ENCODE measurements around the gene GSN. TPM values are rescaled to one million over a fixed set of nuclear protein-coding genes. Genes with fewer than 3 reads are reported as not detected.

GSN gene
- total and polyA plus RNA-seq, 9 of the 15 experiments (the other 6 are each of a cell fraction or from before 2014, with no cell fraction given), result 0.39 to 16.6 (median 8.2) TPM

- TF ChIP-seq ELK3 (CRISPR knock-in tag; IDR thresholded peaks at IDR 0.05), result no peak
- no peak for TF ChIP-seq HMBOX1 (IDR thresholded peaks at IDR 0.05)
- no peak for TF ChIP-seq GTF3C2 (IDR thresholded peaks at IDR 0.05; ENCODE audit: borderline replicate concordance, extremely low read depth, insufficient read length)
- TF ChIP-seq VEZF1 (CRISPR knock-in tag; IDR thresholded peaks at IDR 0.05), result peak; percentile 45
Observed at GRCh38 chr9:121246821-121247561, 21.0 kb upstream of the GSN start (continued).

All from K562 (cell line).